ENCODE measurements around the gene DBX1. TPM values are rescaled to one million over a fixed set of nuclear protein-coding genes. Genes with fewer than 3 reads are reported as not detected.

Gene DBX1
- total RNA-seq, 3 donors from 2014 or later: not detected

GRCh38 chr11:20112291-20113148 is 47.8 kb downstream of the DBX1 start:
- no peaks in the 10 kb centered on the region for H3K9me3 ChIP-seq
- DNase-seq (ENCODE audit: low spot score in 2 of 2): peak; percentile 65 to 75
- H3K4me3 ChIP-seq: peak overlapping the region in 1 of 3 donors; percentile 52
- TF ChIP-seq POLR2A (IDR thresholded peaks at IDR 0.05) (no peak), POLR2AphosphoS5 (IDR thresholded peaks at IDR 0.05) (peak in 2 of 3 donors; percentile 47 to 50), CTCF (IDR thresholded peaks at IDR 0.05) (no peak)
- intact Hi-C loops (cut with DNase I; ENCODE audit: low total_unique reads): no loop called here
- no peaks in the 10 kb centered on the region for H3K36me3 ChIP-seq
- peak overlapping the region; percentile 85 to 90 for H3K27ac ChIP-seq
- H3K27me3 ChIP-seq: no peaks in the 10 kb centered on the region
- H3K4me1 ChIP-seq: no peaks in the 10 kb centered on the region

DNA sequence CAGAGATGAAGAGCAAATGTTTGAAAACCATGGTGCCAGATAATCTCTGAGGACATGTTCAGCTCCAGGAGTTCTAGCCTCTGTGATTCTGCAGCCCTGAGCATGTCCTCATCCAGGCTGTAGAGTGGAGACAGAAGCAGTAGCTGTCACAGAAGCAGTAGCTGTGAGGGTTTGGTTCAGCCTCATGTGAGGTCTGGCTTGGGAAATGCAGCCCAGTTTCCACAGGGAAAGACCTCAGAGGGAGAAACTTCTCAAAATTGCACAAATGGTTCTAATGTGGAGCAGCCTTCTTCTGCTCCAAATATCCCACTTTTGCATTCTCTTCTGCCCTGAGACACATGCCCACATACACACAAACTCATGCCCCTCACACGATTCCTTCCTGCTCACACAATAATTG is 48.4 kb downstream of the DBX1 start:
- no peaks in the 10 kb centered on the region for H3K4me1 ChIP-seq
- no peak overlapping the region for H3K4me3 ChIP-seq
- no peaks in the 10 kb centered on the region for H3K9me3 ChIP-seq
- peak overlapping the region; percentile 85 to 90 for H3K27ac ChIP-seq
- H3K27me3 ChIP-seq: no peaks in the 10 kb centered on the region
- no peaks in the 10 kb centered on the region for H3K36me3 ChIP-seq
- TF ChIP-seq POLR2A (IDR thresholded peaks at IDR 0.05): no peak
- no peak for TF ChIP-seq POLR2AphosphoS5 (IDR thresholded peaks at IDR 0.05)
- no peak for TF ChIP-seq CTCF (IDR thresholded peaks at IDR 0.05)
- intact Hi-C loops (cut with DNase I; ENCODE audit: low total_unique reads): no loop called here
- DNase-seq (ENCODE audit: low spot score in 2 of 2): no peak

- Histone ChIP-seq H3K4me3 (no peak overlapping the region), H3K27ac (peak overlapping the region; percentile 85 to 90), H3K4me1 (no peaks in the 10 kb centered on the region), H3K9me3 (no peaks in the 10 kb centered on the region), H3K27me3 (no peaks in the 10 kb centered on the region), H3K36me3 (no peaks in the 10 kb centered on the region)
- DNase-seq (ENCODE audit: low spot score in 2 of 2): peak in 1 of 2 donors; percentile 30
- TF ChIP-seq POLR2A (IDR thresholded peaks at IDR 0.05): no peak
- TF ChIP-seq CTCF (IDR thresholded peaks at IDR 0.05): peak; percentile 33 to 75 (median 62)
- intact Hi-C loops (cut with DNase I; ENCODE audit: low total_unique reads): no loop called here
Measured at GRCh38 chr11:20110908-20111669, 49.2 kb downstream of the DBX1 start.

DNA sequence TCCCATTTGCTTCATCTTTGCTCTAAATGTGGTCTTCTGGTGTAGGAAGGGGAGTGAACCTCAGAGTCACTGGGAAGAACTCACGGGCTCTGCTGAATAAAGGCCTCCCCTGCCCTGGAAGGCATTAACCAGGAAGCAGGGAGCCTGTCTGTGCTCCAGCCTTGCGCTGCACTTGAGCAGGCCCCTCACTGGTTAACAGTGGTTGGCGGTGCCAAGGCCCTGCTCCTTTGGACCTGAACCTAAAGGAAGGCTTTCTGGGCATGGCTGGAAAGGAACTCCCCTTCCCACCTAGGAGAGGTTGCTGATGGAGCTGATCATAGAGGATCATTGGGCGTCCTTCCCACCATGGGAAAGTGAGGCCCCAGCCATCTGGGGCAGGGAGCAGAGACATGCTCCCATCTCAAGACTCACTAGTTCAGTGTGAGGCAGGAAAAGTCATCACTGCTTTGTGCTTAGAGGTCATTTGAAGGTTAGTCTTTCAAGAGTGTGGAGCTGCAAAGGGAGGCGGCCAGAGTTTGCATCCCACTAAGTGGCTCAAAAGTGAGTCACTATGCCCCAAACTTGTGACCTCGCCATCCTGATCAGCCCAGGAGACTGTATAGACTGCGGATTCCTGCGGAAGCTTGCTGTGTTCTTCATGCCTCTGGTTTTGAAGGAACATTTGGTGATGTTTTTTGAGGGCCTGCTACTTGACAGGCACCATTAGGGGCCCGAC is 50.4 kb downstream of the DBX1 start:
- Histone ChIP-seq H3K4me3 (no peak overlapping the region), H3K27me3 (no peaks in the 10 kb centered on the region), H3K36me3 (no peaks in the 10 kb centered on the region), H3K27ac (no peak overlapping the region), H3K9me3 (no peaks in the 10 kb centered on the region), H3K4me1 (no peaks in the 10 kb centered on the region)
- intact Hi-C loops (cut with DNase I; ENCODE audit: low total_unique reads): no loop called here
- no peak for DNase-seq (ENCODE audit: low spot score in 2 of 2)
- TF ChIP-seq POLR2AphosphoS5 (IDR thresholded peaks at IDR 0.05) (no peak), POLR2A (IDR thresholded peaks at IDR 0.05) (no peak), CTCF (IDR thresholded peaks at IDR 0.05) (no peak)

Other genes with a start within 250 kb of the DBX1 start
- 10 to 100 TPM; 39.7 to 55.8 (median 41.4) TPM for gene HTATIP2, start 203.2 kb upstream of the DBX1 start, total RNA-seq
- gene PRMT3, start 227.2 kb upstream of the DBX1 start, total RNA-seq: 10 to 100 TPM; 14.9 to 26.2 (median 18.4) TPM

All from breast epithelium (tissue), 4 donors.